Upper lobe of right lung (tissue), 1 donor: ENCODE data around the gene ADGRD1. TPM values are rescaled to one million over a fixed set of nuclear protein-coding genes. Genes with fewer than 3 reads are reported as not detected.

ENCODE experiments used
- ATAC-seq: fragments of 200-7000 bp; cut with Tn5 transposase; one replicate; pipeline ENCODE4 v1.9.1; 2020; ENCODE audit warnings: mild to moderate bottlenecking, moderate library complexity
- DNase-seq: peaks from one replicate; pipeline ENCODE4 v3.0.0-alpha.2; 2020
- H3K27ac ChIP-seq: fragments of 200-600 bp; one replicate; pipeline ENCODE4 v1.8.0; 2022
- H3K27me3 ChIP-seq: fragments of 200-600 bp; one replicate; pipeline ENCODE4 v1.8.0; 2022; ENCODE audit warnings: mild to moderate bottlenecking
- H3K36me3 ChIP-seq: fragments of 200-600 bp; one replicate; pipeline ENCODE4 v1.8.0; 2022
- H3K4me1 ChIP-seq: fragments of 200-600 bp; one replicate; pipeline ENCODE4 v1.8.0; 2022
- H3K4me3 ChIP-seq: fragments of 200-600 bp; one replicate; pipeline ENCODE4 v1.8.0; 2022; ENCODE audit warnings: mild to moderate bottlenecking
- H3K9me3 ChIP-seq: fragments of 200-600 bp; one replicate; pipeline ENCODE4 v1.8.0; 2022
- CTCF ChIP-seq: fragments of 200-600 bp; IDR thresholded peaks from one replicate; pipeline ENCODE4 v1.8.0; 2022; ENCODE audit warnings: antibody characterized with exemption
- intact Hi-C: fragments of 100-400 bp; cut with DNase I; formaldehyde crosslinking; loops from one replicate; pipeline ENCODE4 v1.11.0; 2022
- total RNA-seq: library from RNA; stranded (reverse); fragmentation: NEBNext Ultra II Directional; extraction: Animal tissue kit (Norgen Biotek cat#: 25700); gene quantifications from one replicate; pipeline ENCODE4 v1.2.1, GENCODE V29; 2021
- donor health status: DM: no; HTN: yes; CAD: no; lungs with severe emphysema.

ADGRD1 gene
- total RNA-seq, 1 donor from 2014 or later, result 113 TPM

- no peaks in the 10 kb centered on the region for H3K4me1 ChIP-seq
- intact Hi-C loops, result no loop called here
- DNase-seq (peak; percentile 51), ATAC-seq (no peak)
- no peaks in the 10 kb centered on the region for H3K27me3 ChIP-seq
- no peaks in the 10 kb centered on the region for H3K9me3 ChIP-seq
- H3K36me3 ChIP-seq, result no peaks in the 10 kb centered on the region
- no peak for TF ChIP-seq CTCF
- no peak overlapping the region for H3K27ac ChIP-seq
- no peak overlapping the region for H3K4me3 ChIP-seq
Measured at GRCh38 chr12:131097202-131098177, 143.8 kb downstream of the ADGRD1 start.

- no peaks in the 10 kb centered on the region for H3K27me3 ChIP-seq
- intact Hi-C loops, result no loop called here
- no peaks in the 10 kb centered on the region for H3K4me1 ChIP-seq
- no peak for TF ChIP-seq CTCF
- H3K4me3 ChIP-seq, result no peak overlapping the region
- ATAC-seq (no peak), DNase-seq (peak; percentile 48)
- H3K27ac ChIP-seq, result no peak overlapping the region
- no peaks in the 10 kb centered on the region for H3K9me3 ChIP-seq
- no peaks in the 10 kb centered on the region for H3K36me3 ChIP-seq
Measured at GRCh38 chr12:131098178-131098981, 144.7 kb downstream of the ADGRD1 start.

GRCh38 chr12:131100031-131100674 is 146.4 kb downstream of the ADGRD1 start:
- Histone ChIP-seq H3K9me3 (no peaks in the 10 kb centered on the region), H3K27ac (no peak overlapping the region), H3K4me1 (peaks cover 8% of the 10 kb centered on the region), H3K4me3 (no peak overlapping the region), H3K36me3 (no peaks in the 10 kb centered on the region), H3K27me3 (no peaks in the 10 kb centered on the region)
- intact Hi-C loops, result no loop called here
- no peak for TF ChIP-seq CTCF
- no peak for ATAC-seq
- DNase-seq, result no peak

GRCh38 chr12:131101006-131101405 is 147.3 kb downstream of the ADGRD1 start:
- TF ChIP-seq CTCF, result no peak
- Histone ChIP-seq H3K4me1 (peaks cover 8% of the 10 kb centered on the region), H3K27ac (no peak overlapping the region), H3K36me3 (no peaks in the 10 kb centered on the region), H3K27me3 (no peaks in the 10 kb centered on the region), H3K9me3 (no peaks in the 10 kb centered on the region), H3K4me3 (no peak overlapping the region)
- DNase-seq (peak; percentile 34), ATAC-seq (no peak)
- intact Hi-C loops, result no loop called here

GRCh38 chr12:131101703-131102492 is 148.2 kb downstream of the ADGRD1 start:
- peaks cover 8% of the 10 kb centered on the region for H3K4me1 ChIP-seq
- no peak overlapping the region for H3K27ac ChIP-seq
- DNase-seq, result peak; percentile 20

More at GRCh38 chr12:131101703-131102492, 148.2 kb downstream of the ADGRD1 start:
- no peaks in the 10 kb centered on the region for H3K36me3 ChIP-seq
- TF ChIP-seq CTCF, result no peak
- intact Hi-C loops, result no loop called here
- no peak for ATAC-seq
- H3K4me3 ChIP-seq, result no peak overlapping the region
- no peaks in the 10 kb centered on the region for H3K9me3 ChIP-seq
- H3K27me3 ChIP-seq, result no peaks in the 10 kb centered on the region
